Fibroblast of the aortic adventitia (primary cell): ENCODE data around the gene PIK3IP1. TPM values are rescaled to one million over a fixed set of nuclear protein-coding genes. Genes with fewer than 3 reads are reported as not detected.
A peak's percentile ranks its signal among the peaks of the same experiment; 100 is the strongest.

Source experiments
- DNase-seq: peaks from one replicate; pipeline ENCODE4 v3.0.0-alpha.2; 2010; ENCODE audit warnings: low read depth
- H3K4me3 ChIP-seq: 2 replicates; pipeline ENCODE4 v1.5.1; 2011; ENCODE audit warnings: low read depth, mild to moderate bottlenecking, control low read depth, low read length, moderate library complexity
- CTCF ChIP-seq: IDR thresholded peaks from 2 replicates; pipeline ENCODE4 v1.5.1; 2011; ENCODE audit warnings: mild to moderate bottlenecking, low read length, control low read depth, inconsistent platforms; ENCODE audit not compliant: insufficient read depth
- total RNA-seq: library from RNA; depleted of rRNA; stranded (reverse); fragments of >200 nt; gene quantifications from 2 replicates; pipeline ENCODE4 v1.2.3, GENCODE V29; 2012; ENCODE audit warnings: low replicate concordance

PIK3IP1 gene
- total RNA-seq, 1 donor, result 13.2 TPM

DNA sequence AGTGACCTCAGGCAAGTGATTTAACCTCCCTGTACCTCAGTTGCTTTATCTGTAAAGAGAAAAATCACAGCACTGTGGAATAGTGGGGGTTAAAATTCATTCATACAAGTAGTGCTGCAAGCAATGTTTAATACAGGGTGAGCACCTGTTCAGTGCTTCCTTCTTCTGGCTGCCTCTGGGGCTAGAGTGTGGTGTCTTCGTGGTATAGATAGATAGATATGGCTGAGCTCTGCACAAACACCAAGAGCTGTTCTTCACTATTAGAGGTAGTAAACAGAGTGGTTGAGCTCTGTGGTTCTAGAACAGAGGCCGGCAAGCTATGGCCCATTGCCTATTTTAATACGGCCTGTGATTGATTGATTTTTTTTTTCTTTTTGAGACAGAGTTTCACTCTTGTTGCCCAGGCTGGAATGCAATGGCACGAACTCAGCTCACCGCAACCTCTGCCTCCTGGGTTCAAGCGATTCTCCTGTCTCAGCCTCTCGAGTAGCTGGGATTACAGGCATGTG lies 47.3 kb downstream of the PIK3IP1 start:
- no peak overlapping the region for H3K4me3 ChIP-seq
- TF ChIP-seq CTCF, result no peak
- DNase-seq, result no peak

DNA sequence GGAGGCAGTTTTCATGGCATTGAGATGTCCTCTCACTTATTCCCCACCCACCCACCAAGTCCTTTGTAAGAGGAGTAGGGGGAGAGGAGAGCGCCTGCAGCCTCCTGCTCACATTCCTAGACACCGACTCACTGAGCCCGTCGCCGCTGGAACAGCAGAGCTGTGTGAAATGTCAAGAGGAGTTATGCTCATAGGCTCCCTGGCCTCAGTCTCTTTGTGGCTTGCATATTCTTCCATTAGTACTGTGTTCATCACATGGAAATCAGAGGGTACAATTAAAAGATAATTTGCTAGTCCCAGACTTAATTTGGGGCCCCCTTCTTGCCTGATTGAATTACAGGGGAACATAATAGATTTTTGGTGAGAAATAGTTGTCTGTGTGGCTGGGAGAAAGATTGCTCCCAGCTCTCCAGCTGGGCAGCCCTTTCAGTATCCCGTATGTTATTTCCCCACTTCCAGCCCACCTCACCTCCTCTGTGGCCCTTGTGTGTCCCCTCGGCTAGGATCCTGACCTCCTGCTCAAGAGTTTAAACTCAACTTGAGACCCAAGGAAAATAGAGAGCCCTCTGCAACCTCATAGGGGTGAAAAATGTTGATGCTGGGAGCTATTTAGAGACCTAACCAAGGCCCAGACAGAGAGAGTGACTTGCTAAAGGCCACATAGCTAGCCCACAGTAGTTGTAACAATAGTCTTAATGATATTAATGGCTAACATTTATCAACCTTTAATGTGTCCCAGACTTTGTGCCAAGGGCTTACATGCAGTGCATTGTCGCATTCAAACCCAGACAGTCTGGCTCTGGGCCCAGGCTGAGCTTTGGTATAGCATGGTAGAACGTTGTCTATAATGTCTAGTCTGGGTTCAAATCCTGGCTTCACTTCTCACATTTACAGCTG lies 48.0 kb downstream of the PIK3IP1 start:
- DNase-seq, result peak; percentile 85
- no peak overlapping the region for H3K4me3 ChIP-seq
- TF ChIP-seq CTCF, result no peak

DNA sequence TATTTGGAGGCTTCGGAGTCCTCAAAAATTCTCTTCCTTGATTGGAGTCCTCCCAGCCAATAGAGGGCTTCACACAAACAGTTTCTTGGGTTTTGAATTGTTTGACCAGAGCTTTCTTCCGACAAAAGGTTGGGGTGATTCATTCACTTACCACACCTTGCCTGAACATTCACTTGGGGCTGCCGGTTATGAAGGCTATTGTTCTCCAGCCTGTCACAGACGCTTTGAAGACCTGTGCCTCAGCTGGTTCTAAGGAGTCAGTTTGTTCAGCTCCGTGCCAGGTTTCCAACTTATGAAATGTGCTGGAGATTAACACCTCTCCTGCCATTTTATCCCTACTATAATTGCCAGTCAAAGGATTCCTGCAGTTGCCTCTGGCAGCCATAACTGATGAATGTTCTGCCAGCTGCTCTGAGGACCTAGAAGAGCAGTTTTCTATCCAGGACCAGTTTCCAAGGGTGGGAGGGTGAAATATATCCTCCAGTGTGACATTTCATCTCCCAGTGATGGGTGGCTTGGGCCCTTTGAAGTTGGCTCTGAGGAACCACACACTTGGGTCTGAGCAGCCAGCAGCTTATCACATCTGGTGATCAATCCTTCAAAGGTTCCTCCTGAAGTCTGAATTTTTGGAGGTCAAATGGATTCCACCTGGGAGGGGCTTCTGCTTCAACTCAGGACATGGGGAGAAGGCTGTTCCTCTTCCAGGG lies 48.8 kb downstream of the PIK3IP1 start:
- peak; percentile 47 for DNase-seq
- no peak overlapping the region for H3K4me3 ChIP-seq
- TF ChIP-seq CTCF, result no peak

DNA sequence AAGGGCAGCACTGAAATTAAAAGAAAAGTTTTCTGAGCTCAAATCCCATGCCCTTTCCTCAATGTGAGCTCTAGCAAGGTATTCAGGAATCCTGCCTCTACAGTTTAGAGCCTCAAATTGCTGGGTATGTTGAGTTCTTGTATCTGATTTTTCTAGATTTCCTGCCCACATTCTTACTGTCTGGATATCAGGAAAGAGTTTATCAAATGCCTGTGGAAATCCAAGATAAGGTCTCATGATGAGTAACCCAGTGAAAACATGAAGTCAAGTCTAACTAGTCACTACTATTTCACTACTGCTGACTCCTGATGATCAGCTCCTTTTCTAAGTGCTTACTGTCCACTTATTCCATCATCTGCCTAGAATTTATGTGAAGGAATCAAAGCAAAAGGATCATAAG lies 50.4 kb downstream of the PIK3IP1 start:
- peak; percentile 59 for TF ChIP-seq CTCF
- H3K4me3 ChIP-seq, result no peak overlapping the region
- DNase-seq, result peak; percentile 85

DNA sequence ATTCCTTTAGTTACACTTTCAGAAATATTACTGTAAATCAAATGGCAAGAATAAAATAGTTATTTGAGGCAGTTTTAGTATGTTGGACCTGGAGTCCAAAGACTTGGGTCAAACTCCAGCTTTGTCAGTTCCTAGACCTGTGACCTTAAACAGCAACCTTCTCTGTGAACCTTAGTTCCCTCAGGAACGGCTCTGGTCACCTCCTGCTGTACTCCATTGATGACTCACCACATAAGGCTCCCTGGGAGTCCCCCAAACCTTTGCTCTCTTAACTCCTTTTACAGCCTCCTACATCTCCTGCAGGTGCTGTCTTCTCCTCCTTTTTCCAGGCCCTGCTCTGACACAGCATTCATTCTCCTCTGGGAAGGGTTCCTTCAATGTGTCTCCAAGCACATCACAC lies 51.1 kb downstream of the PIK3IP1 start:
- no peak for TF ChIP-seq CTCF
- no peak overlapping the region for H3K4me3 ChIP-seq
- DNase-seq, result no peak

DNA sequence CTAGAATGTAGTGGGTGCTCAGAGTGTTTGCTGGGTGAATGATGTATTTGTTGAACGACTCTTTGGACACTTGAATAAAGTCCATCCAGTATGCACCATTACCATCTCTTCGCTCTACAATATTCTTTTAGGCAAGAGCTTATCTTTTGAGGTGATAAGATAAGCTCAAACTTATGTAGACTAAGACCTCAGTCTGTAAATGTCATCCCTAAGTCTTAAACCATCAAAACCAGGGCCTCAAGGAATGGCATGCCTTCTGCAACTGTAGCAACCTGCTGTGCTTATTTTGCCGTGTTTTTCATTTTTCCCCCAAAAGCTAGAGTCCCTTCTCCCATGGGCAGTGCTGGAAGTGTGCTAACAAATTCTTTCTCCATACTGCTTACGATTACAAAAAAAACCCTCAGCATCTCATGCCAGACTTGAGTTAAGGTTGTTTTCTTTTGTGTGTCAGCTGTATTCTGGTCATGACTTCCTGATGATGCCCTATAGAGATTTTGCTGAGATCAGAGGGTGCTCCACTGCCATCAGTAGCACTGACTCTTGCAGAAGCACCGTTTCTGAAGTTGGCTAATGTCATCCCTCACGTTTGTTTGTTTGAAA lies 52.4 kb downstream of the PIK3IP1 start:
- TF ChIP-seq CTCF, result no peak
- peak; percentile 59 for DNase-seq
- H3K4me3 ChIP-seq, result no peak overlapping the region
